ENCODE results near the gene CAMSAP1. TPM values are rescaled to one million over a fixed set of nuclear protein-coding genes. Genes with fewer than 3 reads are reported as not detected.

The CAMSAP1 gene
- polyA plus RNA-seq, 1 donor from 2014 or later = 58.5 TPM

GRCh38 chr9:135772056-135772646, 135.2 kb downstream of the CAMSAP1 start:
- Histone ChIP-seq H2AFZ (ENCODE audit: low read depth, low read length) (no peak overlapping the region), H3F3A (ENCODE audit: insufficient read depth, low read length, poor library complexity, severe bottlenecking) (no peaks in the 10 kb centered on the region), H3K9ac (ENCODE audit: low read length) (no peak overlapping the region), H3K79me2 (replicated peaks; ENCODE audit: insufficient read depth, low read length) (no peaks in the 10 kb centered on the region), H4K20me1 (ENCODE audit: insufficient read depth) (no peaks in the 10 kb centered on the region), H3K4me2 (ENCODE audit: low read length) (no peak overlapping the region), H3K36me3 (ENCODE audit: insufficient read depth, low read length) (no peaks in the 10 kb centered on the region), H3K9me2 (ENCODE audit: insufficient read depth, low read length) (no peaks in the 10 kb centered on the region), H3K27me3 (ENCODE audit: insufficient read depth, low read depth, low read length) (no peaks in the 10 kb centered on the region), H3K27ac (ENCODE audit: low read length) (no peak overlapping the region), H3K9me3 (ENCODE audit: low read length) (no peaks in the 10 kb centered on the region), H3K4me3 (ENCODE audit: low read length) (no peak overlapping the region)
- TF ChIP-seq REST (IDR thresholded peaks at IDR 0.05; ENCODE audit: borderline replicate concordance) (no peak), TAF1 (IDR thresholded peaks at IDR 0.05; ENCODE audit: low read depth) (no peak), SMC3 (conservative IDR thresholded peaks at IDR 0.05; ENCODE audit: poor library complexity) (no peak), RAD21 (conservative IDR thresholded peaks at IDR 0.05) (no peak), MXI1 (conservative IDR thresholded peaks at IDR 0.05; ENCODE audit: poor library complexity, severe bottlenecking) (no peak), CTCF (IDR thresholded peaks at IDR 0.05; ENCODE audit: poor library complexity, severe bottlenecking) (no peak), EZH2 (IDR thresholded peaks at IDR 0.05; ENCODE audit: borderline replicate concordance, insufficient read depth, low read length, poor library complexity, severe bottlenecking) (no peak)

GRCh38 chr9:135771401-135772051, 135.8 kb downstream of the CAMSAP1 start:
- Histone ChIP-seq H3K79me2 (replicated peaks; ENCODE audit: insufficient read depth, low read length) (no peaks in the 10 kb centered on the region), H3K27me3 (ENCODE audit: insufficient read depth, low read depth, low read length) (no peaks in the 10 kb centered on the region), H3F3A (ENCODE audit: insufficient read depth, low read length, poor library complexity, severe bottlenecking) (no peaks in the 10 kb centered on the region), H3K4me3 (ENCODE audit: low read length) (no peak overlapping the region), H3K9ac (ENCODE audit: low read length) (no peak overlapping the region), H3K9me2 (ENCODE audit: insufficient read depth, low read length) (no peaks in the 10 kb centered on the region), H4K20me1 (ENCODE audit: insufficient read depth) (no peaks in the 10 kb centered on the region), H3K36me3 (ENCODE audit: insufficient read depth, low read length) (no peaks in the 10 kb centered on the region), H2AFZ (ENCODE audit: low read depth, low read length) (no peak overlapping the region), H3K27ac (ENCODE audit: low read length) (no peak overlapping the region), H3K9me3 (ENCODE audit: low read length) (no peaks in the 10 kb centered on the region), H3K4me2 (ENCODE audit: low read length) (no peak overlapping the region)
- TF ChIP-seq TAF1 (IDR thresholded peaks at IDR 0.05; ENCODE audit: low read depth) (no peak), SMC3 (conservative IDR thresholded peaks at IDR 0.05; ENCODE audit: poor library complexity) (no peak), POLR2AphosphoS5 (IDR thresholded peaks at IDR 0.05) (no peak), REST (IDR thresholded peaks at IDR 0.05; ENCODE audit: borderline replicate concordance) (no peak), EZH2 (IDR thresholded peaks at IDR 0.05; ENCODE audit: borderline replicate concordance, insufficient read depth, low read length, poor library complexity, severe bottlenecking) (no peak), MXI1 (conservative IDR thresholded peaks at IDR 0.05; ENCODE audit: poor library complexity, severe bottlenecking) (no peak), CTCF (IDR thresholded peaks at IDR 0.05; ENCODE audit: poor library complexity, severe bottlenecking) (no peak), EP300 (conservative IDR thresholded peaks at IDR 0.05; ENCODE audit: poor library complexity, severe bottlenecking) (no peak), RAD21 (conservative IDR thresholded peaks at IDR 0.05) (no peak)

Data from neural cell (in vitro differentiated cells).